Stimulated activated memory B cell treated with anti-CD40 and anti-IgM and Interleukin-4, amounts not matched to agents 10 μg/mL and 1 μg/mL and 100 μg/mL, for 72 hours (primary cell): ENCODE results near the gene CERS3.
A peak's percentile ranks its signal among the peaks of the same experiment; 100 is the strongest.

ENCODE experiments used
- ATAC-seq: fragments of 150-1000 bp; cut with Tn5 transposase; 2 replicates; pipeline ENCODE4 v1.10.0; 2021
- H3K27ac Mint-ChIP-seq: one replicate; pipeline ENCODE4 v1.8.0; 2022; ENCODE audit warnings: mild to moderate bottlenecking, mixed read lengths
- H3K27me3 Mint-ChIP-seq: one replicate; pipeline ENCODE4 v1.8.0; 2022; ENCODE audit warnings: mixed read lengths
- H3K36me3 Mint-ChIP-seq: one replicate; pipeline ENCODE4 v1.8.0; 2022; ENCODE audit warnings: mixed read lengths
- H3K4me1 Mint-ChIP-seq: one replicate; pipeline ENCODE4 v1.8.0; 2022; ENCODE audit warnings: mixed read lengths
- H3K4me3 Mint-ChIP-seq: one replicate; pipeline ENCODE4 v1.8.0; 2022; ENCODE audit warnings: mild to moderate bottlenecking, moderate library complexity, mixed read lengths
- H3K9me3 Mint-ChIP-seq: one replicate; pipeline ENCODE4 v1.8.0; 2022; ENCODE audit warnings: mixed read lengths

Gene CERS3

GRCh38 chr15:100394736-100395440, 133.9 kb downstream of the CERS3 start:
- H3K9me3 Mint-ChIP-seq, result no peaks in the 10 kb centered on the region
- H3K4me1 Mint-ChIP-seq, result no peaks in the 10 kb centered on the region
- no peak overlapping the region for H3K27ac Mint-ChIP-seq
- no peak for ATAC-seq
- no peak overlapping the region for H3K4me3 Mint-ChIP-seq
- H3K36me3 Mint-ChIP-seq, result no peaks in the 10 kb centered on the region
- peaks cover 12% of the 10 kb centered on the region for H3K27me3 Mint-ChIP-seq

DNA sequence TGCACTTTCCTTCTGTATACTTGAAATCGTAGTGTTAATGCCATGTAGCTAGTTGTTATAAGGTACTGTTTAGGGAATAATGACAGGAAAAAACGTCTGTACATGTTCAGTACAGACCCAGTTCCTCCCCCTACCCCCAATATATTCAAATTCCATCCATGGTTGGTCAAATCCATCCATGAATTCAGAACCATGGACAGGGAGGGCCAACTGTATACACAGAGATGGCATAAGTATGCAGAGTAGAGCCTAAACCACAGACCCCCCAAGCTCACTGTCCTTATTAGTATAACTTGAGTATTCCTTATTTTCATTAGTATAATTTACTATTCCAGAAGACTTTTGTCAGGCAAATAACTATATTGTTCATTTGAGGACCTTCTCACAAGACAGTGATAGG, 135.7 kb downstream of the CERS3 start:
- H3K4me1 Mint-ChIP-seq, result no peaks in the 10 kb centered on the region
- H3K9me3 Mint-ChIP-seq, result peaks cover 6% of the 10 kb centered on the region
- H3K27me3 Mint-ChIP-seq, result peaks cover 8% of the 10 kb centered on the region
- H3K4me3 Mint-ChIP-seq, result no peak overlapping the region
- H3K27ac Mint-ChIP-seq, result no peak overlapping the region
- no peaks in the 10 kb centered on the region for H3K36me3 Mint-ChIP-seq
- no peak for ATAC-seq

DNA sequence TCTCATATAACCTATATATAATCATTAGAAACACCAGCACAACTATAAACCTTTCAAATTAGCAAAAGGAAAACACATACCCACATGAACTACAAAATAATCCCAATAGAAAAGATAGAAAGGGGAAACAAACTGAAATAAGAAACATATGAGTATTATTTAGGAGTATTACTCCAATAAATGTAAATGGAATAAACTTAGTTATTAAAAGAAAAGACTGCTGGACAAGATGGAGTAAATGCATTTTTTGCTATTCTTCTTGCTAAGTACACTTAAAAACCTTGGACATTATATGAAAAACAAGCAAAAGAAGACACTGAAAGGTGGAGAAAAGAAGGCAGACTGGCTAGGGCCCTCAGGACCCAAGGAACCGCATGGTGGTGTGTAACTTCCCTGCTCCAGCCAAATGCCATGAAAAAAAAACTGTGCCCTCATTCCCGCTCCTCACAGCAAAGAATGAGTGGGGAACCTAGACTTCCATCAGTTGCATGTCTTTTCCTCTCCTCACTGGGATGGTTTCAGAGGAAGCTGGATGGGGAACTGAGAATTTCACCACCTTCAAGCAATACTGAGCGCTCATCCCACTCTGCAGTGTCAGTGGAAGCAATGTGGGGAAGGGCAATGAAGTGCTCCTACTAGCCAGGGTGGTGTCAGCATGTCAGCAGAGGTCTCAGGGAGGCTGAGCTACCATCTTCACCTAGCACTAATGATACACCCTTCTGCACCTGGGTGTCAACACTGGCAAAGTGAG, 143.3 kb downstream of the CERS3 start:
- Mint-ChIP-seq H3K36me3 (no peaks in the 10 kb centered on the region), H3K27ac (no peak overlapping the region), H3K4me1 (no peaks in the 10 kb centered on the region), H3K4me3 (no peak overlapping the region), H3K9me3 (peaks cover 17% of the 10 kb centered on the region), H3K27me3 (peaks cover 11% of the 10 kb centered on the region)
- no peak for ATAC-seq

GRCh38 chr15:100384108-100384410, 144.7 kb downstream of the CERS3 start:
- H3K4me3 Mint-ChIP-seq, result no peak overlapping the region
- peaks cover 11% of the 10 kb centered on the region for H3K27me3 Mint-ChIP-seq
- ATAC-seq, result no peak
- H3K4me1 Mint-ChIP-seq, result no peaks in the 10 kb centered on the region
- H3K27ac Mint-ChIP-seq, result no peak overlapping the region
- no peaks in the 10 kb centered on the region for H3K36me3 Mint-ChIP-seq
- H3K9me3 Mint-ChIP-seq, result peaks cover 19% of the 10 kb centered on the region

DNA sequence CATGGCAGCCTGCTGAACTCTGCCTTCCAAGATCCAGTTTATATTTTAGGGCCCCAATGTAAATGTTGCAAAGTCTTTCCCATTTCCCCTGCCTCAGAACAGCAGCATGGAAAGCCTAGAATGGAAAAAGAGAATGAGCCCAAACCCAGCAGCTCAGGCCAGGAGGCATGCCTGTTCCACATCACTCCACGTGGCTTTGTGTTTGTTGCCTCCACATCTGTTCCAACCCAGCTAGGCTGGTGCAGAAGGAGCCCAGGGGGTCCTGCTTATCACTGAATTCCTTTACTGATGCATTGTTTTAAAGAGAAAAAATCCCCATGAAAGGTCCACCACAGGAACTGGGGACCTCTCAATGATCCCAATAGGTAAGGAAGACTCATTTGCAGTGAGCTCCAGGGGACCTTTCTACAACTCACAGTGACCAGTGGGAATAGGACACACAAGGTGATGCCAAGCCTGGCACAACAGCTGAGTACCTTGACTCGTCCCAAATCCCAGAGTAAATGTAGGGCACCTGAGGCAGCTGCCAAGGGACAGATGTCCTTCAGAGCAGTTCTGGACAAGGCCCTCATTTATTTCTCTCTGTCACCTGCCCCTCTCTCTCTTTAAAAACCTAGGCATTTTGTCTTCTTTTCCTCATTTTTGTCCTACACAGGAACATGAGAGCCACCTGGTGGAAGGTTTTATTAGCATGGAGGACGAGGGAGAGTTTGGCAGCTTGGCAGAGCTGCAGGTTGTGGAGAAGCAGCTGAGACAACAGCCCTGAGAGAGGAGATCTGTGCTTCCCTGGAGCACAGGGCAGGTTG, 145.2 kb downstream of the CERS3 start:
- peaks cover 16% of the 10 kb centered on the region for H3K9me3 Mint-ChIP-seq
- no peaks in the 10 kb centered on the region for H3K36me3 Mint-ChIP-seq
- no peak for ATAC-seq

DNA sequence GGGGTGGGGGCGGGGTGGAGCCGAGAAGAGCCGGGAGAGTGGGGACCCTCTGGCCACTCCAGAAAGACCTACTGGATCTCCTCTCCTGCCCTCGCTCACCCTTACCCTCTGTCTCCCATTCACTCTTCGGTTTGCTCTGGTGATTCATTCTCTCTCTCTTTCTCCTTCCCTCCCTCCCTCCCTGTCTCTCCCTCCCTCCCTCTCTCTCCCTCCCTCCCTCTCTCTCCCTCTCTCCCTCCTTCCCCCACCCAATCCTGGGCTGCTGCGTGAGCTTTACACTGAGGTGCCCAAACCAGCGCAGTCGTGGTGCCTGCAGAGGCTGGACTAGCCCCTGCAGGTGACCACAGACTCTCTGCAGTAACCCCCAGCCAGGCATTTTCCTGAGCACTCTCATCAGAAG, 154.8 kb downstream of the CERS3 start:
- Mint-ChIP-seq H3K4me1 (no peaks in the 10 kb centered on the region), H3K27me3 (peaks cover 50% of the 10 kb centered on the region), H3K9me3 (peaks cover 18% of the 10 kb centered on the region), H3K36me3 (peaks cover 6% of the 10 kb centered on the region), H3K27ac (no peak overlapping the region), H3K4me3 (no peak overlapping the region)
- ATAC-seq, result no peak

More for the DNA sequence above, 145.2 kb downstream of the CERS3 start:
- Mint-ChIP-seq H3K27ac (no peak overlapping the region), H3K4me1 (no peaks in the 10 kb centered on the region), H3K4me3 (no peak overlapping the region), H3K27me3 (peaks cover 11% of the 10 kb centered on the region)

DNA sequence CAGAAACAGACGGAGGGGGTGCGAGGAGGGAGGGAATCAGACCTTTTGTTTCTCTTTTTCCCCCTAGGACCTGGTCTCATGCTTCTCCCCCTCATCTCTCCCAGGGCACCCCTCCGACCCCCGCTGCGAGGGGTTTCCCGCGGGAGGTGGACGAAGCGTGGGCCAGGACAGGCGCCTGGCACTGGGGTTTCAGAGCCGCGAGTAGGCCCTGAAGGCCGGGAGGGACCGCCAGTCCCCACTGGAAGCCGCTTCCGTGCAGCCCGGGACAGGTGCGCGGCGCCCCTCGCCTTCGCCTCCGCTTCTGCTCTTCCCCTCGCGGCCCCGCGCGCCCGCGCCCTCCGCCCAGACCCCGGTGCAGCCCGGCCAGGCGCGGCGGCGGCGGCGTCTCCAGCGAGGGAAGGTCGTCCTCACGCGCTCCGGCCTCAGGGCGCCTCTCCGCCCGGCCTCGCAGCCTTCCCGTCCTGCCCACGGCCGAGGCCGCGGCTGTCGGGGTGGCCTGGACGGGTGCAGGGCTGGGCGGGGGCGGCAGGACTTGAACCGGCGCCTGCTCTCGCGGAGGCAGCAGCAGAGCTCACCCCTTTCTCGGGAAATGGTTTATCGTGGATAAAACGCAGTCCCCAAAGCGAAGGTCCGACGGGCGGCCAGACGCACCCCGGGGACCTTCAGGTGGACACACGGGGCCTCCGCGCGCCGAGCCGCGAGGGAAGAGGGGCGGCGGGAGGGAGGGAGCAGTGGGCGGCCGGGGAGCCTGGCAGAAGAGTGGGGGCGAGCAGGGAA, 155.4 kb downstream of the CERS3 start:
- Mint-ChIP-seq H3K4me1 (no peaks in the 10 kb centered on the region), H3K4me3 (no peak overlapping the region), H3K27me3 (peaks cover 50% of the 10 kb centered on the region), H3K27ac (no peak overlapping the region), H3K36me3 (peaks cover 6% of the 10 kb centered on the region), H3K9me3 (peaks cover 18% of the 10 kb centered on the region)
- peak; percentile 36 for ATAC-seq

GRCh38 chr15:100372739-100373119, 156.0 kb downstream of the CERS3 start:
- Mint-ChIP-seq H3K27me3 (peaks cover 50% of the 10 kb centered on the region), H3K4me3 (no peak overlapping the region), H3K36me3 (peaks cover 6% of the 10 kb centered on the region), H3K9me3 (peaks cover 18% of the 10 kb centered on the region), H3K27ac (no peak overlapping the region), H3K4me1 (no peaks in the 10 kb centered on the region)
- no peak for ATAC-seq

DNA sequence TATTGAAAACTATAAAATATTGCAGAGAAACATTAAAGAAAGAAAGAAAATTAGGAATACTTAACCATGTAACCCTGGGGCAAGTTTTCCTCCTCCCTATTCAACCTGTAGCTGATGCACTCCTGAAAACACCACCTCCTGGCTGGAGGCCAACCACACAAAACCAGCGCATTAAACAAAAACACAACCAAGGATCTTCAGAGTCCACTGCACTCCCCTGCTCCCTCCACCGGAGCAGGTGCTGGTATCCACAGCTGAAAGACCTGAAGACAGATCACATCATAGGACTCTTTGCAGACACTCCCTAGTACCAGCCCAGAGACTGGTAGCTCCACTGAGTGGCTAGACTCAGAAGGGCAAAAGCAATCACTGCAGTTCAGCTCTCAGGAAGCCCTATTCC, 173.4 kb downstream of the CERS3 start:
- no peak for ATAC-seq
- H3K4me3 Mint-ChIP-seq, result no peak overlapping the region
- no peaks in the 10 kb centered on the region for H3K36me3 Mint-ChIP-seq
- H3K27me3 Mint-ChIP-seq, result peaks cover 82% of the 10 kb centered on the region
- no peak overlapping the region for H3K27ac Mint-ChIP-seq
- H3K9me3 Mint-ChIP-seq, result peaks cover 3% of the 10 kb centered on the region
- peaks cover 1% of the 10 kb centered on the region for H3K4me1 Mint-ChIP-seq

DNA sequence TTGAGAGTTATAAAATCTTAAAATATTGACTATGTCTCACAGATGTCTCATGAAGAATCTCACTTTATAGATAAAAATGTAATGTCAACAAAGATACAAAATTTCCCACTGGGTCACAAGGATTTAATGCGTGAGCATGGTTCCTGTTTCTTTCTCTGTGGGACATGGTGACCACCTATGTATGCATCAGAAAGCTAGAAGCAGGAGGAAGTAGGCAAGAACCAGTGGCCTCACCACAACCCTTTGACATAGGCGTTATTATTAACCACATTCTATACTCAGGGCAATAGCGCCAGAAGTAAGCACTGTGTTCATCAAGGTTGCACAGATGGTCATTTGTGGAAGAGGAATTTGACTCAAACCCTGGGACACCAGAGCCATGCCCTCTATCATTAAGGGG, 175.3 kb downstream of the CERS3 start:
- peak; percentile 73 for ATAC-seq
- H3K27me3 Mint-ChIP-seq, result peaks cover 63% of the 10 kb centered on the region
- no peaks in the 10 kb centered on the region for H3K36me3 Mint-ChIP-seq
- H3K4me3 Mint-ChIP-seq, result no peak overlapping the region
- peaks cover 2% of the 10 kb centered on the region for H3K9me3 Mint-ChIP-seq
- no peak overlapping the region for H3K27ac Mint-ChIP-seq
- peaks cover 12% of the 10 kb centered on the region for H3K4me1 Mint-ChIP-seq

- Mint-ChIP-seq H3K36me3 (no peaks in the 10 kb centered on the region), H3K4me3 (peak overlapping the region; percentile 86), H3K27me3 (peaks cover 35% of the 10 kb centered on the region), H3K4me1 (peaks cover 12% of the 10 kb centered on the region), H3K9me3 (no peaks in the 10 kb centered on the region), H3K27ac (peak overlapping the region; percentile 89)
- ATAC-seq, result no peak
Measured at GRCh38 chr15:100350434-100351226, 178.1 kb downstream of the CERS3 start.
